ENCODE data around the gene ZBTB43. TPM values are rescaled to one million over a fixed set of nuclear protein-coding genes. Genes with fewer than 3 reads are reported as not detected.
"Not testable (repeated sequence)": the region's sequence is repeated elsewhere in the genome, so short reads cannot be mapped to it uniquely, and the experiment has no call there.

The ZBTB43 gene
- 10 to 100 TPM; 15.8 to 18.0 TPM for total RNA-seq
- long read RNA-seq, donor 1, full-length matches to known transcripts: 12 of 14 reads
- long read RNA-seq, donor 1, partial matches to known transcripts: 0 of 14 reads
- long read RNA-seq, donor 1, other reads (novel, unspliced or antisense): 2 of 14 reads
- long read RNA-seq, donor 2, full-length matches to known transcripts: 33 of 37 reads
- long read RNA-seq, donor 2, partial matches to known transcripts: 0 of 37 reads
- long read RNA-seq, donor 2, other reads (novel, unspliced or antisense): 4 of 37 reads

- peak; percentile 99 for DNase-seq (ENCODE audit: low spot score)
- intact Hi-C loops (cut with DNase I): no loop called here
Observed at GRCh38 chr9:126804696-126805553, at the start of gene ZBTB43. Gene ZBTB43, plus strand, starts transcription at chr9:126805040. Its CDS starts 27,470 bp downstream, at chr9:126832510.

DNA sequence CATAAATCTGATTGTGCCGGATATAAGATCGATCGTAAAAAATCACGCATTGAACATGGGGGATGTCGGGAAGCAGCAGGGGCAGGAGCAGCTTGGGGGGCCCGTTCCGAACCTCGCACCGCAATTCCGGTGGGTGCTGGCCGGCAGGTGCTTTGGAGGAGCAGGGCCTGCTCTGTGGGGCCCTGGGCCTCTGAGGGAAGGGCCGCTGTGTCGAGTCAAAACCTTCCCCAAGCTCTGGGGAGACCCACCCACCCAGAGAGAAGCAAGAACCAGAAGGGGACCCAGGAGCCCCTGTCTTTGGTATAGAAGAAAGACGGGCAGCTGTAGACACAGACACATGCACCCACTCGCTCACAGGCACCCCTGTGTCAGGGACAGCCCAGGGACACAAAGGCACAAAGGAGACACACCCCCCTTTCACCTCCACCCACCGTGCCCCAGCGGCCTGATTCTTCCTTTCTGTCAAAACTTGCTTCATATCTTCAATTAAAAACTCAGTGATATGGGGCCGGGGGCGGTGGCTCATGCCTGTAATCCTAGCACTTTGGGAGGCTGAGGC lies 49.4 kb upstream of the ZBTB43 start:
- DNase-seq (ENCODE audit: low spot score): no peak
- intact Hi-C loops (cut with DNase I): loop anchor here in 1 of 2 donors (10.0 kb wide), 1 partner anchor 701 kb away; no protein-coding TSS in a partner anchor

DNA sequence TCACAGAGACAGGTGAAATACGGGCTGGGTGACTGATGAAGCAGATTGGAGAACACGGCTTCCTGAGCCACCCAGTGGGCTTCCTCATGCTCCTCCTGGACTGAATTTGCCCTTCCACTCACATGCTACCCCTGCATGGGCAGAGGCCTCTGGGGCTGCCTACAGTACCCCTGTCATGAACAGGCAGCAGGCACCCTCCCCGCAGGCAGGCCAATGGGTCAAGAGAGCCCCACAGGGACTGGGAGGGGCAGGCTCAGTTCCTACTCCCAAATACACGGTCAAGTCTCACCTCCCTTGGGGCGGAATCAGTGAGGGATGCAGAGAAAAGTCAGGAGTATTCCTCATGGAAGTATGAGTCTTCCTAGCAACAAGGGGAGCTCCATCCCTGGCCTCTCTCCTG lies 48.6 kb upstream of the ZBTB43 start:
- no peak for DNase-seq (ENCODE audit: low spot score)
- intact Hi-C loops (cut with DNase I): loop anchor here in 1 of 2 donors (10.0 kb wide), 1 partner anchor 701 kb away; no protein-coding TSS in a partner anchor

DNA sequence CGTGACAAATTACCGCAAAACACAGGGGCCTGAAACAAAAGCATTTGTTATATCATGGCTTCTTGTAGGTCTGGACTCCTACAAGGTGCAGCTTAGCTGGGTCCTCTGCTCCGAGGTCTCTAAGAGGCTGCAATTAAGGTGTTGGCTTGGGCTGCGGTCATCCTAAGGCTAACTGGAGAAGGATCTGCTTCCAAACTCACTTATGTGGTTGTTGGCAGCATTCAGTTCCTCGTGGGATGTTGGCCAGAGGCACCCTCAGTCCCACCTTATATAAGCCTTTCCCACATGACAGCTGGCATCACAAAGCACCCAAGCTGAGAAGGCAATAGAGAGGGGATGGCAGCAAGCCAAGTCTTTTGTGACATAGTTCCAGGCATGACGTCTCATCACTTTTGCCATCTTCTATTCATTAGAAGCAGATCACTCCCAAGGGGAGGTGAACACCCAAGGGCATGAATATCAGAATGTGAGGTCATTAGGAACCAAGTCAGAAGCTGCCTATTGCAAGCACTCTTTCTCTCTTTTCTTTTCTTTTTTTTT lies 47.9 kb upstream of the ZBTB43 start:
- no peak for DNase-seq (ENCODE audit: low spot score)
- intact Hi-C loops (cut with DNase I): loop anchor here in 1 of 2 donors (10.0 kb wide), 1 partner anchor 702 kb away; no protein-coding TSS in a partner anchor

- intact Hi-C loops (cut with DNase I): loop anchor here in 1 of 2 donors (10.0 kb wide), 1 partner anchor 704 kb away; no protein-coding TSS in a partner anchor
- no peak for DNase-seq (ENCODE audit: low spot score)
Observed at GRCh38 chr9:126758916-126759585, 45.8 kb upstream of the ZBTB43 start.

- DNase-seq (ENCODE audit: low spot score): no peak
- intact Hi-C loops (cut with DNase I): no loop called here
Observed at GRCh38 chr9:126761274-126761673, 43.6 kb upstream of the ZBTB43 start.

DNA sequence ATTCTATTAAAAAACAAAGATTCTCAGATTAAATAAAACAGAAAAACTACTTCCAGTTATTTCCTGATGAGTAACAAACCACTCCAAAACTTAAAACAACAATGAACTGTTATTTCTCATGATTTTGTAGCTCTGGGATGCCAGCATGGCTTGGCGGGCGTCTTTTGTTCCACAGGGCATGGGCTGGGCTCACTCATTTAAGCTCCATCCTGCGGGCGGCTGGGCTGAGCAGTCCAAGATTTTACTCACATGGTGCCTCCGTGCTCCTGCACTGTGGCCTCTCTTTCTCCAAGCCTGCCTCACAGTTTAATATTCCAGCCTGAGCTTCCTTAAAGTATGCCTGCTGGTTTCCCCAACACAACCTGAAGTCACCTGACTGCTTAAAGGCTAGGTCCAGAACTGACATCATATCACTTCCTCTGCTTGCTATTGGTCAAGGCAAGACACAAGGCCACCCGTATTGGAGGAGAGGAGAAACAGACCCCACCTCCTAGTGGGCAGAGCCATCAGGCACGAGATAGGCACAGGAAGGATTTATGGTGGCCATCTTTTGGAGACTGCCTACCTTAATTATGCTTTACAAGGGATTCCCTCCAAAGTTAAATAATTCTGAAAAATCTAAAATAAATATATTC lies 41.6 kb upstream of the ZBTB43 start:
- intact Hi-C loops (cut with DNase I): no loop called here
- DNase-seq (ENCODE audit: low spot score): no peak

GRCh38 chr9:126773004-126773607 lies 31.7 kb upstream of the ZBTB43 start:
- DNase-seq (ENCODE audit: low spot score): no peak
- intact Hi-C loops (cut with DNase I): loop anchor here in 1 of 2 donors (10.0 kb wide), 1 partner anchor 268 kb away; no protein-coding TSS in a partner anchor

- intact Hi-C loops (cut with DNase I): loop anchor here (5.0 to 10.0 kb wide), 2 partner anchors 74 to 271 kb away; no protein-coding TSS in a partner anchor
- DNase-seq (ENCODE audit: low spot score): no peak
Observed at GRCh38 chr9:126775926-126776325, 28.9 kb upstream of the ZBTB43 start.

DNA sequence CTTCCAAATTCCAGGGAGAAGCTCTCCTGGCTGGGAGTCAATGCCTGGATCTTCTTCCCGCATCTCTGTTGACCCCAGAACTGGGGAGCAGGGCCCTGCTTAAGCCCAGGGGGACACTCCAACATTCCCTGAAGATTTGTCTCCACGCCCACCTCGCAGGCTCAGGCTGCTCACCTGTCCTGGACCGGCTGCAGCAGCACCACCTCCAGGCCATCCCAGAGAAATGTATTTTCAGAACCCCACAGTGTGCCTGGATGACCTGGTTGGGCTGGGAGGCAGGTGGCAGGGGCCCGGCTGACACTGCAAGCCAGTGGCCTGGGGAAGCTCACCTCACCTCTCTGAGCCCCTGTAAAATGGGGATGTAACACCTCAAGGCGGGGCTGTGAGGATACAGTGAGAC lies 27.1 kb upstream of the ZBTB43 start:
- DNase-seq (ENCODE audit: low spot score): no peak
- intact Hi-C loops (cut with DNase I): loop anchor here (5.0 to 10.0 kb wide), 2 partner anchors 75 to 273 kb away; no protein-coding TSS in a partner anchor

DNA sequence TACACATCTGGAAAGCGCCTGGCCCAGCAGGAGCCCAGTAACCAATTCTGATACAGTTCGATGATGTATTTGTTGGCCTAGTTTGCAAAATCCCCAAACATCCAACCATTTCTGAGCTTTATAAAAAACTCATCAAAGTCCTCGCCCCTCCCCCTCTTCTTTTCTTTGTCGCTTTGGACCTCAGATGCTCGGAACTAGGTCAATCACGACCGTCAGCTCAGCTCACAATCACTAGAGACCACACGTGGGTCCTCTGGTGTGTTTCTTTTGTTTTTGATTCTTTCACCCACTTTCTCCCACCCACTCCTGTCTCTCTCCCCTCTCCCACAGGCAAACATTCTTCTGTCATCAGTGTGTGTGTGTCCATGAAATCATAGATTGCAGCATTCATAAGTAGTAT lies 26.7 kb upstream of the ZBTB43 start:
- DNase-seq (ENCODE audit: low spot score): no peak
- intact Hi-C loops (cut with DNase I): loop anchor here (5.0 to 10.0 kb wide), 2 partner anchors 76 to 273 kb away; no protein-coding TSS in a partner anchor

- not testable (repeated sequence) for DNase-seq (ENCODE audit: low spot score)
- intact Hi-C loops (cut with DNase I): loop anchor here (5.0 to 10.0 kb wide), 2 partner anchors 76 to 274 kb away; no protein-coding TSS in a partner anchor
Observed at GRCh38 chr9:126778696-126779095, 26.1 kb upstream of the ZBTB43 start.

- DNase-seq (ENCODE audit: low spot score): peak; percentile 94
- intact Hi-C loops (cut with DNase I): loop anchor here (2.0 to 5.0 kb wide), 2 partner anchors 75 to 169 kb away; partner anchors contain the start of gene LMX1B (in 1 of the 2)
Observed at GRCh38 chr9:126781186-126782052, 23.4 kb upstream of the ZBTB43 start.

DNA sequence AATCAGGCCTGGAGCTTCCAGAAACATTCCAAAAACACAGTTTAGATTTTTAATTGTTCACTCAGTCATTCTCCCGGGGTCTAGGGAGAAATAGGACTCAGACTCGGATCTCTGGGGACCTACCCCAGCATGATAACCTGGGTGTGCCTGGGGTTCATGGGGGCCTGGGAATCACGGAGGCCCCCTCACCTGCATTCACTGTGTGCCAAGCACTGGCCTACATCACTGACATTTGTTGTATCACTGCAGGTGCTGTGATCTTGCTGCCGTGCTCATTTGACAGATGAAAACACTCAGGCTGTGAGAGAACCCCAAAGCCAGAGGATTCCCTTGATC lies 22.8 kb upstream of the ZBTB43 start:
- DNase-seq (ENCODE audit: low spot score): no peak
- intact Hi-C loops (cut with DNase I): loop anchor here in 1 of 2 donors (5.0 kb wide), 1 partner anchor 170 kb away; the partner anchor contains the start of gene LMX1B

- DNase-seq (ENCODE audit: low spot score): no peak
- intact Hi-C loops (cut with DNase I): loop anchor here (1.0 to 5.0 kb wide), 2 partner anchors 148 to 172 kb away; partner anchors contain the start of gene LMX1B (in 1 of the 2)
Observed at GRCh38 chr9:126783949-126784348, 20.9 kb upstream of the ZBTB43 start.

DNA sequence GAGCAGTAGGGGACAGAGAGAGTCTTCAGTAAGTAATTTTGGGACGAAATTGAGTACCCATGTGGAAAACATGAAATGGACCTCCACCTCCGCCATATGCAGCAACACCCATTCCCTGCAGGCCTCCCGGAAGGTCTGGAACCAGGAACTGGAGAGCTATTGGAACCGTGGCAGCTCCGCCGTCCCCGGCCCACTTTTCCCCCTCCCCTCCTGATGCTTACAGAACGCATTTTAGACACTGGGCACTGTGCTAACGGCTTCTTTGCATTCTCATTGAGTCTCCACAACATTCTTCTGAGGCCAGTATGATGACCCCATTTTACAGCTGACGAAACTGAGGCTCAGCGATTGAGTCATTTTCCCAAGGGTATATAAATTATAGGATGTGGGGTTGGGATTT lies 20.4 kb upstream of the ZBTB43 start:
- no peak for DNase-seq (ENCODE audit: low spot score)

GRCh38 chr9:126784841-126785240 lies 20.0 kb upstream of the ZBTB43 start:
- DNase-seq (ENCODE audit: low spot score): not testable (repeated sequence)
- intact Hi-C loops (cut with DNase I): loop anchor here in 1 of 2 donors (5.0 kb wide), 1 partner anchor 173 kb away; the partner anchor contains the start of gene LMX1B

More for the DNA sequence above, 20.4 kb upstream of the ZBTB43 start:
- intact Hi-C loops (cut with DNase I): loop anchor here in 1 of 2 donors (5.0 kb wide), 1 partner anchor 172 kb away; the partner anchor contains the start of gene LMX1B

Measured in posterior vena cava (tissue), 2 donors.